HG02852 (cell line): ENCODE data around the gene LHPP.

Experiments
- ATAC-seq: cut with Tn5 transposase; IDR thresholded peaks from one replicate; pipeline ENCODE4 v1.9.1; 2021; ENCODE audit warnings: mild to moderate bottlenecking, moderate library complexity; ENCODE audit not compliant: unreplicated experiment

The LHPP gene

GRCh38 chr10:124652701-124653100 lies 191.1 kb downstream of the LHPP start:
- no peak for ATAC-seq

DNA sequence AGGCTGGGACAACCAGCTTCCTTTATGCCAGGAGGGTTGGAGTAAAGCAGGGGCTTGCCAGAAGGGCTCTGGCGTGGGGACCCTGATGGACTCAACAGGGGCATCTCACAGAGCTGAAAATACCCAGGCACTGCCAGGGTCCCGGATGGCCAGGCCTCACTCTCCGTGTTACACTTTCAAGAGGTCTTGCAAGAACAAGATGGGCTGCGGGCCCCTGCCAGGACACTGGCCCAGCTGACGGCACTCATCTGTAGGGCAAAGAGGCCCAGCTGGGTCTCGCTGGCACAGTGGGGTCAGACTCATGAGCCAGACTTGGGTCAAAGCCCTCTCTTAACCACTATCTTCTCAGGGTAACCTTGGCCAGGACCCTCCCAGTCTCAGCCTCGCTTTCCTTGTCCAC lies 191.7 kb downstream of the LHPP start:
- ATAC-seq, result no peak

GRCh38 chr10:124653811-124654651 lies 192.4 kb downstream of the LHPP start:
- no peak for ATAC-seq

GRCh38 chr10:124654686-124655085 lies 193.1 kb downstream of the LHPP start:
- no peak for ATAC-seq

- no peak for ATAC-seq
Observed at GRCh38 chr10:124655191-124656112, 193.8 kb downstream of the LHPP start.

GRCh38 chr10:124656113-124656490 lies 194.5 kb downstream of the LHPP start:
- no peak for ATAC-seq

DNA sequence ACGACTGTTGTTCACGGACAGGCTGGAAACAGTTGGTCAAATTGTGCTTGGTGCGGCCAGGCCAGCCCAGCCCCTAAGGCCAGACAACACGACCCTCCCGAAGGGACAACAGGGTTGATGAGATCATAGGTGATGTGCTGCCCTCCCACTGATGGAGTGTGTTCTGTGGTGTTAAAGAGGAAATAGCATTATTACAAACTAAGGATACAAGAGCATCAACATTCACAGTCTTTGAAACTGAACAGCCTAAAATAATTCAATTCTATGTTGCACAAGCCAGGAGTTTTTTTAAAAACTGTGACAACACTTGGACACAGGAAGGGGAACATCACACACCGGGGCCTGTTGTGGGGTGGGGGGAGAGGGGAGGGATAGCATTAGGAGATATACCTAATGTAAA lies 194.9 kb downstream of the LHPP start:
- no peak for ATAC-seq

- ATAC-seq, result no peak
Observed at GRCh38 chr10:124657806-124658205, 196.2 kb downstream of the LHPP start.

- ATAC-seq, result no peak
Observed at GRCh38 chr10:124658591-124659242, 197.1 kb downstream of the LHPP start.

DNA sequence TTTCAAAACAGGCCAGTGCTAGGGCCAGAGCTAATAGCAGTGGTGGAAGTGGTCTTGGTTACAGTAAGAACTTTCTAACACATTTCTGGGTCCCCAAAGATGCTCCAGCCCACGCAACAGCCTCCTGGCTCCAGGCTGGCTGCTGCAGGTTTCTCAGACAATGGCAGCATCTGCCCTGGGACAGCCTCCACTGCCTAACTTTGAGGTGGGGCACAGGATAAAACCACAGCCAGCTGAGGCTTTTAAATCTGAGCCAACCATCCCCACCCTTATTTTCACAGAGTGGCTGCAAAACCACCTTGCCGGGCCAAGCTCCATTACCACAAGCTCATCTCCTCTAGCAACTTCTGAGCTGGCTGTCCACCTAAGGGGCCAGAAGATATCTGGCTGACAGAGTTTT lies 197.8 kb downstream of the LHPP start:
- ATAC-seq, result no peak

- no peak for ATAC-seq
Observed at GRCh38 chr10:124660404-124661125, 198.9 kb downstream of the LHPP start.

- no peak for ATAC-seq
Observed at GRCh38 chr10:124661660-124662180, 200.1 kb downstream of the LHPP start.

DNA sequence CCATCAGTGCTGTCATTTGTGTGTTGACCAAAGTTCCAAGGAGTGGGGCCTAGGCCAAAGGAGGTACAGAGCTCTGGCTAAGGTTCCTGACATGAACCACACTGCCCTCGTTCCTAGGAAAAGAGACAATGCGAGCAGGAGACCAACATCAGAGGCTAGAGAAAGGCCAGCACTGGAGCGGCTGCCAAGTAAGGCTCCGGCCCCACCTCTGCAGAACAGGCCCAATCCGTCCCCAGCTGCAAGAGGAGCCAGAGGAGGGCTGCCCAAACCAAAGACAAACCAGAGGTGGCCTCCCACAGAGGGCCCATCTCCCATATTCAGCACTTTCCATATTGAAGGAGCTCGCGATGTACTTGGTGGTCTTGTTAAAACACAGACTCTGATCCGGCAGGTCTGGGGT lies 201.6 kb downstream of the LHPP start:
- no peak for ATAC-seq
